22Rv1 (cell line): ENCODE results near the gene SLC17A5.
A peak's percentile ranks its signal among the peaks of the same experiment; 100 is the strongest.
"Not testable (repeated sequence)": the region's sequence is repeated elsewhere in the genome, so short reads cannot be mapped to it uniquely, and the experiment has no call there.

Experiments used
- H3K27ac ChIP-seq: fragments of 450-650 bp; 2 replicates; pipeline ENCODE4 v1.5.1; 2017
- ZFX ChIP-seq: fragments of 450-650 bp; IDR thresholded peaks from 2 replicates; pipeline ENCODE4 v1.6.1; 2017; ENCODE audit warnings: antibody characterized with exemption, borderline replicate concordance
- TF ChIP-seq, protein P1 (sequence below): fragments of 450-650 bp; IDR thresholded peaks from 2 replicates; pipeline ENCODE4 v1.5.1; 2017; ENCODE audit warnings: mild to moderate bottlenecking

SLC17A5 gene

DNA sequence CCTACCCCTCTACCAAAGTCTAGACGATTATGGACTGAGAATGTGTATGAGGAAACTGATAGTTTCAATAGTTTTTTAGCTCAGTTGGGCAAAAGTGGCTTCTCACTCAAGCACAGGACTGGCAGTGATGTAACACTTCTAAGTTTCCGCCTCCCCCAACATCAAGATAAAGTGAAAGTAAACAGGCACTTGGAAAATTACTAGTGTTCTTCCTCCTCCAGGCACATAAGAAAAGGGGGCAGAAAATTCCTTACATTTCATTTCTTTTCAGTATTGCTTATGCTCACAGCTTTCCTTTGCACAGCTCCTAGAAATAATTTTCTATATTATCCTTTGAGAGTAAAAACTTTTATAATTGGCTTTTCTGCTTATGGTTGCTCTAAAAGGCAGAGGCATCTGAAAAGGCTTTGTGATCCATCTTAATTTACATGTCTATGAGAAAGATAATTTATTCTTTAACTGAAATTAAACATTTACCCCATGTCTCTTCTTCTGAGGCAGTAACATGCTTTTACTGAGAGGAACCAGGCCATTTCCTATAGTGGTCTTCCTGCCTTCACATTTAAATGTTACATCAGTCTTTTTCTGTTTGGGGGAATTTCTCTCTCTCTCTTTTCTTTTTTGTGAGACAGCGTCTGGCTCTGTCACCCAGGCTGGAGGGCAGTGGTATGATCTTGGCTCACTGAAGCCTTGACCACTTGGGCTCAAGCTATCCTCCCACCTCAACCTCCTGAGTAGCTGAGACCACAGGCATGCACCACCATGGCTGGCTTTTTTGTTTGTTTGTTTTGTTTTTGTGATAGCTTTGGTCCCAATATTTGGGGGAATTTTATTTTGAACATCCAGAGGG is 68.0 kb downstream of the SLC17A5 start:
- no peak for TF ChIP-seq ZFX
- TF ChIP-seq, protein P1, sequence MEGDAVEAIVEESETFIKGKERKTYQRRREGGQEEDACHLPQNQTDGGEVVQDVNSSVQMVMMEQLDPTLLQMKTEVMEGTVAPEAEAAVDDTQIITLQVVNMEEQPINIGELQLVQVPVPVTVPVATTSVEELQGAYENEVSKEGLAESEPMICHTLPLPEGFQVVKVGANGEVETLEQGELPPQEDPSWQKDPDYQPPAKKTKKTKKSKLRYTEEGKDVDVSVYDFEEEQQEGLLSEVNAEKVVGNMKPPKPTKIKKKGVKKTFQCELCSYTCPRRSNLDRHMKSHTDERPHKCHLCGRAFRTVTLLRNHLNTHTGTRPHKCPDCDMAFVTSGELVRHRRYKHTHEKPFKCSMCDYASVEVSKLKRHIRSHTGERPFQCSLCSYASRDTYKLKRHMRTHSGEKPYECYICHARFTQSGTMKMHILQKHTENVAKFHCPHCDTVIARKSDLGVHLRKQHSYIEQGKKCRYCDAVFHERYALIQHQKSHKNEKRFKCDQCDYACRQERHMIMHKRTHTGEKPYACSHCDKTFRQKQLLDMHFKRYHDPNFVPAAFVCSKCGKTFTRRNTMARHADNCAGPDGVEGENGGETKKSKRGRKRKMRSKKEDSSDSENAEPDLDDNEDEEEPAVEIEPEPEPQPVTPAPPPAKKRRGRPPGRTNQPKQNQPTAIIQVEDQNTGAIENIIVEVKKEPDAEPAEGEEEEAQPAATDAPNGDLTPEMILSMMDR = no peak
- H3K27ac ChIP-seq = peak overlapping the region; percentile 90

DNA sequence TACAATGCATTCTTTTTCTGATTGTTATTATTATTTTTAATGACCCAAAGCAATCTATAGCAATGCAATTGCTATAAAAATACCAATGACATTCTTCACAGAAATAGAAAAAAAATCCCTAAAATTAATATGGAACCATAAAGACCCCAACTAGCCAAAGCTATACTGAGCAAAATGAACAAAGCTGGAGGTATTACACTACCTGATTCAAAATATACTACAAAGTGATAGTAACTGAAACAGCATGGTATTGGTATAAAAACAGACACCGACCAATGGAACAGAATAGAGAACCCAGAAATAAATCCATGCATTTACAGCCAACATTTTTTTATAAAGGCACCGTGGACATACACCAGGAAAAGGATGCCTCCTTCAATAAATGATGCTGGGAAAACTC is 72.5 kb downstream of the SLC17A5 start:
- H3K27ac ChIP-seq = no peak overlapping the region
- TF ChIP-seq, protein P1 = no peak
- no peak for TF ChIP-seq ZFX

DNA sequence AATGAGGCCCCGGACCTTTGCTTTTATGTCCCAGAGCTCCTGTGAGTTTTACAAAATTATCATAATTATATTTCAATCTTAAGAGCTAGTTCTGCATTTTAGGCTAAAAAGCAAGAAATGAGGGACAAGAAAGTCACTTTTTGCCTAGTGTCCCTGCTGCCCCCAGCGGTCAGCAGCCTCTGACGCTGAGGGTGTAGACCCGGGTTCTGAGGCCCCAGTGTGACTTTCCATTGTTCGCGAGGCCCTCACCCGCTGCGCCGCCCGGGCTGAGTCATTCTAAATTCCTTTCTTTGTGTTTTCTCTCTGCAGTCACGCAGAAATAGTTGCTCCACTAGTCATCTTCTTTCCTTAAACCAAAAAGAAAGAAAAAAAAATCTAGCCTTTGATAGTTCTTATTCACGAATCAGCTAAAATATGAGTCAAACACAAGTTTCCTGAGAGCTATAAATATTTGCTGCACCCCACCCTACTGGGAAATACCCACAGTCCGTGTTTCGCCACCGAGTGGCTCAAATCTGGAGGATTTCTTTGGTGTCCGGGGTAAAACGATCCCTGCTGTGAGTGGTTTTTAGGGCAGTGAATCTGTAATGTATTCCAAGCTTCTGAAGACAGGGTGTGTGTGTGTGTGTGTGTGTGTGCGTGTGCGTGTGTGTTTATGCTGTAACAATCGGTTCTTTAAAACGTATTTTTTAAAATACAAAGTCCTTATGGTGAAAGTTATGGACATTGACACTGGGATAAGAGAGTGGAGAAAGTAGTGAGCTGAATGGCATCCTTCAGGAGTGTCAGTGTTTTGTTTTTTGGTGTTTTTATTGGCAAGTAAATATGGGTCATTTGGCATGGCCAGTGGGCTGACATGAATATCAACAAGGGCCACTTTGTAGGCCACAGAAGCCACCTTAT is 73.3 kb downstream of the SLC17A5 start:
- no peak overlapping the region for H3K27ac ChIP-seq

DNA sequence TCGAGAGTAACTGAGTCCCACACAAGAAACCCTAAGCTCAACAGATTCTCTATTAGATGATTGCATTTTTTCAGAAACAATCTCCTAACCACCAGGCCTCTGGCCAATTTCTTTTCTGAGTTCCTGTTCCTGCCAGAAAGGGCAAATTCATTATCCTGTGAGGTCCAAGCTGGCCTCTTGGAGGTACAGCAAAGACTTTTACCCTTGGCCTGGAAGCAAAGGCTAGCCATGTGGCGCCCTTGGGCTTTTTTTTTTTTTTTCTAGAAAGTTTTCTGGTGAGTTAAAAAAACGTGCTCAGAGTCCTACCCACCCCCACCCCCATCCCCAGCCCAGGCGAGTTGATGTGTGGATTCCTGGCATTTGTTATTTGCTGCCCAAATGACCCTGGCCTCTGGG is 73.9 kb downstream of the SLC17A5 start:
- TF ChIP-seq, protein P1 = no peak
- TF ChIP-seq ZFX = no peak
- no peak overlapping the region for H3K27ac ChIP-seq

More for the DNA sequence above, 73.3 kb downstream of the SLC17A5 start:
- TF ChIP-seq ZFX = no peak
- TF ChIP-seq, protein P1 = no peak

DNA sequence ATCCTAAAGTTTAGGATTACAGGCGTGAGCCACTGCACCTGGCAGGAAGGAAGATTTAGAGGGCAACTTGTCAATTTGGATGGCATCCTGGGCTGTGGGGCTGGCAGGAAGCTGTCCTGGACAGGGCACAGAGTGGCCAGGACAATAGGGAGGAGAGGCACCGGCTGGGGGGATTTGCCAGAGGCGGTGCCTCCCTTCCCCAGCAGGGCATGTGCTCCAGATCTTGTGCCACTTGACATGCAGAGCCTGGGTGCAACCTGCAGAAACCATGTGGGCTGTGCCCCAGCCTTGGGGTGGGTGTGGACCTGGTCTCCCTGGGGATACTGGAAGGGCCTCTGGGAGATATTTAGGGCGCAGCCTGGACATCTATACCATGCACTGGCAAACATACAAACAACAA is 74.4 kb downstream of the SLC17A5 start:
- no peak for TF ChIP-seq ZFX
- TF ChIP-seq, protein P1 = no peak

DNA sequence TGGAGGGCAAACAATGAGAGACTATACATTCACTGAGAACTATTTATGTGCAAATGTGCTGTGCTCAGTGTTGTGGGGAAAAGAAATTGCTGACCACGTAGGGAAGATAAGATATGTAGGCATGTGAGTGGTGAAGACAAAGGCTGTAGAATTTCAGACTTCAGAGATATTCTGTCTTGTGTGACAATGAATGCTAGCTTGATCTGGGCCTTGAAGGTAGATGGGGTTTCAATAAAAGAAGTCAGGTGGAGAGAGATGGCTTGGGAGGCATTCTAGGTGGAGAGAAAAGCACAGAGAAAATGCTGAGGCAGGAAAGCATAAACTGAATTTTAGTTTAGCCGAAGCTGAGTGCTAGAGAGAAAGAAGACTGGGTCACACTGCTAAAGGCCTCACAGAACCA is 76.1 kb downstream of the SLC17A5 start:
- no peak overlapping the region for H3K27ac ChIP-seq
- TF ChIP-seq, protein P1 = no peak
- no peak for TF ChIP-seq ZFX

More for the DNA sequence above, 74.4 kb downstream of the SLC17A5 start:
- no peak overlapping the region for H3K27ac ChIP-seq

DNA sequence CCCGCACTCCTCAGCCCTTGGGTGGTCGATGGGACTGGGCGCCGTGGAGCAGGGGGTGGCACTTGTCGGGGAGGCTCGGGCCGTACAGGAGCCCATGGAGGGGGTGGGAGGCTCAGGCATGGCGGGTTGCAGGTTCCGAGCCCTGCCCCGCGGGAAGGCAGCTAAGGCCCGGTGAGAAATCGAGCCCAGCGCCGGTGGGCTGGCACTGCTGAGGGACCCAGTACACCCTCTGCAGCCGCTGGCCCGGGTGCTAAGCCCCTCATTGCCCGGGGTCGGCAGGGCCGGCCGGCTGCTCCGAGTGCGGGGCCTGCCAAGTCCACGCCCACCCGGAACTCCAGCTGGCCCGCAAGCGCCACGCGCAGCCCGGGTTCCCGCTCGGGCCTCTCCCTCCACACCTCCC is 81.3 kb downstream of the SLC17A5 start:
- H3K27ac ChIP-seq = not testable (repeated sequence)

DNA sequence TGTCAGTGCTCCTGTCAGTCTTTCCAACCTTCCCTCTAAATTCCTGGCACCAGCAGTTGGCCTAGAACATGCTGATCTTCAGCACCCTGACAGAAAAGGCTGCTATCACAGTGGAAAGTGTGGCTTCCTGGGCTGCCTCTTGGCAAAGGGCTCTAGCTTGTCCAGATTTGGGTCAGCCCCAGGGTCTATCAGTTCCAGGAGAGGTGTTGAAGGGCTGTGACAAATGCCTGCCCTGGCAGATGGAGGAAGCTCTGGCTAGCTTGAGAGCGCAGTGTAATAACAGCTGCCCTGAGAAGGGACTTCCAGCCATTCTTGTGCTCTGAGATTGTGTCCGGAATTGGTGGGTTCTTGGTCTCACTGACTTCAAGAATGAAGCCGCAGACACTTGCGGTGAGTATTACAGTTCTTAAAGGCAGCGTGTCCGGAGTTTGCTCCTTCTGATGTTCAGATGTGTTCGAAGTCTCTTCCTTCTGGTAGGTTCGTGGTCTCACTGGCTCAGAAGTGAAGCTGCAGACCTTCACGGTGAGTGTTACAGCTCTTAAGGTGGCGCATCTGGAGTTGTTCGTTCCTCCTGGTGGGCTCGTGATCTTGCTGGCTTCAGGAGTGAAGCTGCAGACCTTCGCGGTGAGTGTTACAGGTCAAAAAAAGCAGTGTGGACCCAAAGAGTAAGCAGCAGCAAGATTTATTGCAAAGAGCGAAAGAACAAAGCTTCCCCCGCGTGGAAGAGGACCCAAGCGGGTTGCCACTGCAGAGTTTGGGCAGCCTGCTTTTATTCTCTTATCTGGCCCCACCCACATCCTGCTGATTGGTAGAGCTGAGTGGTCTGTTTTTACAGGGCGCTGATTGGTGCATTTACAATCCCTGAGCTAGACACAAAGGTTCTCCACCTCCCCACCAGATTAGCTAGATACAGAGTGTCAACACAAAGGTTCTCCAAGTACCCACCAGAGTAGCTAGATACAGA is 82.3 kb downstream of the SLC17A5 start:
- not testable (repeated sequence) for H3K27ac ChIP-seq
